ENCODE data around the gene CDK5R2.

Gene CDK5R2

GRCh38 chr2:218962859-218963492 lies 3.5 kb downstream of the CDK5R2 start:
- DNase-seq = peak; percentile 33

GRCh38 chr2:218963601-218964000 lies 4.1 kb downstream of the CDK5R2 start:
- DNase-seq = no peak

- DNase-seq = no peak
These were observed 4.7 kb downstream of the CDK5R2 start for GRCh38 chr2:218964041-218964771.

- no peak for DNase-seq
These were observed 11.4 kb downstream of the CDK5R2 start for GRCh38 chr2:218970894-218971293.

GRCh38 chr2:218975060-218975777 lies 15.8 kb downstream of the CDK5R2 start:
- DNase-seq = no peak

- peak; percentile 76 for DNase-seq
These were observed 20.6 kb downstream of the CDK5R2 start for GRCh38 chr2:218979846-218980734.

GRCh38 chr2:218980735-218981389 lies 21.4 kb downstream of the CDK5R2 start:
- no peak for DNase-seq

GRCh38 chr2:218981390-218981880 lies 22.0 kb downstream of the CDK5R2 start:
- no peak for DNase-seq

- no peak for DNase-seq
These were observed 22.6 kb downstream of the CDK5R2 start for GRCh38 chr2:218981881-218982585.

- DNase-seq = no peak
These were observed 23.3 kb downstream of the CDK5R2 start for GRCh38 chr2:218982586-218983262.

- no peak for DNase-seq
These were observed 23.9 kb downstream of the CDK5R2 start for GRCh38 chr2:218983263-218983933.

GRCh38 chr2:218983934-218984238 lies 24.4 kb downstream of the CDK5R2 start:
- DNase-seq = no peak

- DNase-seq = no peak
These were observed 25.0 kb downstream of the CDK5R2 start for GRCh38 chr2:218984239-218985020.

- no peak for DNase-seq
These were observed 25.5 kb downstream of the CDK5R2 start, which contains the start of gene FEV for GRCh38 chr2:218985021-218985324. TSS of gene FEV (minus strand) at chr2:218985184. CDS start at chr2:218985075, 109 bp downstream.

- DNase-seq = no peak
These were observed 26.0 kb downstream of the CDK5R2 start for GRCh38 chr2:218985325-218986091.

- DNase-seq = no peak
These were observed 26.8 kb downstream of the CDK5R2 start for GRCh38 chr2:218986148-218986761.

GRCh38 chr2:218988164-218988563 lies 28.7 kb downstream of the CDK5R2 start:
- DNase-seq = no peak

GRCh38 chr2:218988650-218989049 lies 29.2 kb downstream of the CDK5R2 start:
- DNase-seq = no peak

Data from effector CD4-positive, alpha-beta T cell (primary cell).